Small intestine (tissue), 7 donors: Measurements from ENCODE around the gene COQ8A. TPM values are rescaled to one million over a fixed set of nuclear protein-coding genes. Genes with fewer than 3 reads are reported as not detected.
A peak's percentile ranks its signal among the peaks of the same experiment; 100 is the strongest.

ENCODE experiments used
- DNase-seq, 2 donors: peaks; one replicate each; pipeline versions ENCODE4 v3.0.0 to v3.0.0-alpha.2; 2013
- FAIRE-seq: peaks from 2 replicates; lab custom pipeline; 2012; peaks lifted over from hg19 to GRCh38; lab: Jason Lieb, UNC
- H3K27ac ChIP-seq, 3 donors: one replicate each; pipeline ENCODE4 v1.5.1; 2013; ENCODE audit warnings: low read length in 2 of 3, mild to moderate bottlenecking in 2 of 3, control low read depth in 1 of 3, inconsistent platforms in 1 of 3, low read depth in 1 of 3, moderate library complexity in 1 of 3
- H3K27me3 ChIP-seq, 3 donors: one replicate each; pipeline ENCODE4 v1.6.1; 2013; ENCODE audit warnings: low read length in 3 of 3, inconsistent platforms in 1 of 3; ENCODE audit not compliant: control insufficient read depth in 3 of 3, insufficient read depth in 3 of 3
- H3K36me3 ChIP-seq, 3 donors: one replicate each; pipeline ENCODE4 v1.6.1; 2013; ENCODE audit warnings: low read length in 3 of 3, inconsistent platforms in 1 of 3, low read depth in 1 of 3, mild to moderate bottlenecking in 1 of 3, moderate library complexity in 1 of 3; ENCODE audit not compliant: control insufficient read depth in 3 of 3, insufficient read depth in 2 of 3
- H3K4me1 ChIP-seq, 3 donors: one replicate each; pipeline ENCODE4 v1.6.1; 2013; ENCODE audit warnings: low read length in 2 of 3, inconsistent platforms in 1 of 3, low read depth in 1 of 3, mild to moderate bottlenecking in 1 of 3, moderate library complexity in 1 of 3; ENCODE audit not compliant: control insufficient read depth in 3 of 3, insufficient read depth in 2 of 3
- H3K4me3 ChIP-seq, 3 donors: one replicate each; pipeline ENCODE4 v1.5.1; 2013; ENCODE audit warnings: low read length in 3 of 3, control low read depth in 1 of 3, inconsistent platforms in 1 of 3, low read depth in 1 of 3, mild to moderate bottlenecking in 1 of 3, moderate library complexity in 1 of 3
- H3K9me3 ChIP-seq, 2 donors: one replicate each; pipeline ENCODE4 v1.6.1; 2013; ENCODE audit warnings: low read depth in 1 of 2, low read length in 1 of 2; ENCODE audit not compliant: control insufficient read depth in 2 of 2, insufficient read depth in 1 of 2
- WGBS, 3 donors: extraction: QIAGEN DNeasy Blood & Tissue Kit; methylation state at CpG; one replicate each; pipeline ENCODE4 v1.1.7; 2013; 5-methylcytosine and 5-hydroxymethylcytosine counted together
- polyA plus RNA-seq, 4 donors: library from polyadenylated mRNA; stranded (reverse) in 3 of 4; unstranded in 1 of 4; fragments of 200-250 nt in 3 of 4; fragments of 120-200 nt in 1 of 4; gene quantifications; one replicate each; pipeline versions ENCODE4 v1.2.1 to v1.2.3, GENCODE V29; 2013
- donor health status: healthy with polysubstance abuse.
- donor health status: control.
- donor health status: control.
- donor health status: Bipolar disorder and iron deficiency.
- donor health status: healthy.

COQ8A gene
- polyA plus RNA-seq, 4 donors: 35.7 to 52.6 (median 47.7) TPM

GRCh38 chr1:226982451-226983177 is 42.5 kb downstream of the COQ8A start:
- FAIRE-seq: no peak
- 86 to 94% (median 87%) methylated on average over 29 to 31 of the region's 31 CpGs for WGBS, 3 donors
- no peak overlapping the region for H3K27ac ChIP-seq

GRCh38 chr1:226983247-226983991 is 43.3 kb downstream of the COQ8A start:
- Histone ChIP-seq H3K36me3 (peaks cover 0 to 99% (median 2%) of the 10 kb centered on the region in 3 donors), H3K27ac (no peak overlapping the region), H3K27me3 (no peaks in the 10 kb centered on the region), H3K4me3 (no peak overlapping the region), H3K4me1 (peaks cover 0 to 9% (median 2%) of the 10 kb centered on the region in 3 donors), H3K9me3 (no peaks in the 10 kb centered on the region)
- WGBS, 3 donors: 89 to 93% (median 91%) methylated on average over 18 of the region's 18 CpGs
- DNase-seq (no peak), FAIRE-seq (no peak)

More at GRCh38 chr1:226982451-226983177, 42.5 kb downstream of the COQ8A start:
- Histone ChIP-seq H3K9me3 (no peaks in the 10 kb centered on the region), H3K27me3 (no peaks in the 10 kb centered on the region), H3K36me3 (peaks cover 0 to 99% (median 2%) of the 10 kb centered on the region in 3 donors), H3K4me3 (no peak overlapping the region), H3K4me1 (peaks cover 0 to 1% (median 0%) of the 10 kb centered on the region in 3 donors)
- no peak for DNase-seq

GRCh38 chr1:226983992-226984364 is 43.9 kb downstream of the COQ8A start:
- Histone ChIP-seq H3K9me3 (no peaks in the 10 kb centered on the region), H3K36me3 (peaks cover 0 to 93% (median 2%) of the 10 kb centered on the region in 3 donors), H3K4me1 (peaks cover 2 to 14% (median 7%) of the 10 kb centered on the region in 3 donors), H3K27me3 (no peaks in the 10 kb centered on the region), H3K27ac (no peak overlapping the region), H3K4me3 (no peak overlapping the region)
- no peak for FAIRE-seq
- 74 to 79% (median 77%) methylated on average over 5 of the region's 5 CpGs for WGBS, 3 donors
- DNase-seq: no peak

GRCh38 chr1:226984521-226985238 is 44.6 kb downstream of the COQ8A start:
- 77 to 83% (median 82%) methylated on average over 17 to 18 of the region's 18 CpGs for WGBS, 3 donors
- H3K4me1 ChIP-seq: peaks cover 5 to 21% (median 7%) of the 10 kb centered on the region in 3 donors
- FAIRE-seq: no peak
- no peaks in the 10 kb centered on the region for H3K9me3 ChIP-seq
- DNase-seq: peak in 1 of 2 donors; percentile 45
- no peak overlapping the region for H3K4me3 ChIP-seq
- no peaks in the 10 kb centered on the region for H3K27me3 ChIP-seq
- peaks cover 0 to 86% (median 2%) of the 10 kb centered on the region in 3 donors for H3K36me3 ChIP-seq
- no peak overlapping the region for H3K27ac ChIP-seq

GRCh38 chr1:226985239-226985838 is 45.2 kb downstream of the COQ8A start:
- Histone ChIP-seq H3K27ac (no peak overlapping the region), H3K9me3 (no peaks in the 10 kb centered on the region), H3K4me3 (no peak overlapping the region), H3K27me3 (no peaks in the 10 kb centered on the region), H3K36me3 (peaks cover 0 to 80% (median 2%) of the 10 kb centered on the region in 3 donors), H3K4me1 (peaks cover 5 to 27% (median 7%) of the 10 kb centered on the region in 3 donors)
- FAIRE-seq: no peak
- WGBS, 3 donors: 87 to 92% (median 89%) methylated on average over 20 of the region's 20 CpGs
- DNase-seq: no peak

GRCh38 chr1:226985839-226986463 is 45.9 kb downstream of the COQ8A start:
- DNase-seq: no peak
- Histone ChIP-seq H3K4me1 (peaks cover 5 to 33% (median 7%) of the 10 kb centered on the region in 3 donors), H3K36me3 (peaks cover 0 to 74% (median 2%) of the 10 kb centered on the region in 3 donors), H3K4me3 (no peak overlapping the region), H3K9me3 (no peaks in the 10 kb centered on the region), H3K27me3 (no peaks in the 10 kb centered on the region), H3K27ac (no peak overlapping the region)
- WGBS, 3 donors: 86 to 89% (median 88%) methylated on average over 25 of the region's 25 CpGs
- no peak for FAIRE-seq

GRCh38 chr1:226986496-226987178 is 46.5 kb downstream of the COQ8A start:
- WGBS, 3 donors: 75 to 82% (median 81%) methylated on average over 21 of the region's 21 CpGs
- H3K36me3 ChIP-seq: peaks cover 0 to 67% (median 2%) of the 10 kb centered on the region in 3 donors
- no peak for DNase-seq
- H3K9me3 ChIP-seq: no peaks in the 10 kb centered on the region
- no peak overlapping the region for H3K4me3 ChIP-seq
- no peak for FAIRE-seq
- peaks cover 5 to 40% (median 7%) of the 10 kb centered on the region in 3 donors for H3K4me1 ChIP-seq
- no peaks in the 10 kb centered on the region for H3K27me3 ChIP-seq
- H3K27ac ChIP-seq: no peak overlapping the region
